Immature natural killer cell (primary cell): Measurements from ENCODE around the gene SH2D5. TPM values are rescaled to one million over a fixed set of nuclear protein-coding genes. Genes with fewer than 3 reads are reported as not detected.

Source experiments
- DNase-seq, 3 donors: peaks; one replicate each; pipeline ENCODE4 v3.0.0; 2022; ENCODE audit warnings: mixed read lengths in 1 of 3
- H3K27ac Mint-ChIP-seq, 6 donors: one replicate each; pipeline ENCODE4 v1.8.0; 2020; ENCODE audit warnings: mixed read lengths in 6 of 6, mild to moderate bottlenecking in 5 of 6, inconsistent platforms in 4 of 6, moderate library complexity in 3 of 6
- H3K27me3 Mint-ChIP-seq, 3 donors: one replicate each; pipeline ENCODE4 v1.8.0; 2020 to 2021; ENCODE audit warnings: low read depth in 3 of 3, mild to moderate bottlenecking in 3 of 3, mixed read lengths in 3 of 3, moderate library complexity in 3 of 3, inconsistent platforms in 1 of 3
- H3K36me3 Mint-ChIP-seq, 3 donors: one replicate each; pipeline ENCODE4 v1.8.0; 2020; ENCODE audit warnings: mixed read lengths in 3 of 3, inconsistent platforms in 2 of 3, mild to moderate bottlenecking in 2 of 3
- H3K4me1 Mint-ChIP-seq, 2 donors: one replicate each; pipeline ENCODE4 v1.8.0; 2020; ENCODE audit warnings: inconsistent platforms in 2 of 2, mild to moderate bottlenecking in 2 of 2, mixed read lengths in 2 of 2, moderate library complexity in 1 of 2
- H3K4me3 Mint-ChIP-seq, 5 donors: one replicate each; pipeline ENCODE4 v1.8.0; 2020; ENCODE audit warnings: mild to moderate bottlenecking in 5 of 5, mixed read lengths in 5 of 5, inconsistent platforms in 3 of 5, moderate library complexity in 3 of 5
- H3K9me3 Mint-ChIP-seq, 6 donors: one replicate each; pipeline ENCODE4 v1.8.0; 2020; ENCODE audit warnings: mild to moderate bottlenecking in 6 of 6, mixed read lengths in 6 of 6, inconsistent platforms in 4 of 6, moderate library complexity in 3 of 6
- polyA plus RNA-seq, 3 donors: library from polyadenylated mRNA; unstranded; fragments of 300-500 nt; fragmentation: Illumina TruSeq; gene quantifications; one replicate each; pipeline ENCODE4 v1.2.3, GENCODE V29; 2021

SH2D5 gene
- polyA plus RNA-seq: not detected

DNA sequence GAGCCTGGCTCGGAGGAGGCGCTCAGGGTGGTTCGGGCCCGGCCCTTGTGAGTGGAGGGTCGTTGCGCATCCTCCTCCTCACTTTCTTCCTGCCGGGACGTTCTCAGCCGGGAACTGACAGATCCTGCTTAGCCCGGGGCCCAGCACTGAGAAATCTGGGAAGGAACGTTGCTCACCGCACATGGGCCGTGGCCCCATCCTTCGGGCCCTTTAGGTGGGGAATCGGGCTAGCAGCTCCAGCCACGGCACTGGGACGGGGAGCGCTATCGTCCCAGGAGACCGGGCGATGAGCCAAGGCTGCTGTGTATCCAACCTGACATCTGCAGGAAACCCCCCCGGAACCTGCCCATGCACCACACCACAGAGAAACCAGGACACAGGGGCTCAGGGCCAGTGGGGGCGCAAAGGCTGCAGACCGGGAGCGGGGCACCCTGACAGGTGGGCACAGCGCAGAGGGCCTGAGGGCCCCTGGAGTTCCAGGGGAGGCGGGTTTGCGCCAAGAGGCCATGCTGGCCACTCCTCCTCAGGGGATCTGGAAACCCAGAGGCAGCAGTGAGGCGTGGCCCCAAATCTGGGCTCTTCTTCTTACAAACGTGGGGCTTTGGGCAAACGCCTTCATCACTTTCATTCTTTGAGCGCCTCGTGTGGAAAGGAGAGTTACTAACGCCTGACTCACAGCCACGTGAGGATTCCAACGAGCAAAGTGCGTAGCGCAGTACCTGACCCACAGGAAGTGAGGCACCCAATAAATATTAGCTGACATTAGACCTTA, at the start of gene SH2D5:
Gene SH2D5 (minus strand): TSS at position 116 of the 772 bp plus-strand sequence. CDS start 4,659 bp downstream, outside the sequence.
- H3K9me3 Mint-ChIP-seq: no peaks in the 10 kb centered on the region
- peaks cover 11 to 16% of the 10 kb centered on the region in 2 donors for H3K4me1 Mint-ChIP-seq
- H3K4me3 Mint-ChIP-seq: peak within 1 kb of the TSS; percentile 83 to 90 (median 89)
- peak; percentile 53 to 62 (median 55) for DNase-seq
- H3K36me3 Mint-ChIP-seq: peaks cover 0 to 3% (median 0%) of the 10 kb centered on the region in 3 donors
- H3K27ac Mint-ChIP-seq: peak within 1 kb of the TSS in 4 of 6 donors; percentile 14 to 76 (median 54)
- peaks cover 7 to 10% (median 8%) of the 10 kb centered on the region in 3 donors for H3K27me3 Mint-ChIP-seq

DNA sequence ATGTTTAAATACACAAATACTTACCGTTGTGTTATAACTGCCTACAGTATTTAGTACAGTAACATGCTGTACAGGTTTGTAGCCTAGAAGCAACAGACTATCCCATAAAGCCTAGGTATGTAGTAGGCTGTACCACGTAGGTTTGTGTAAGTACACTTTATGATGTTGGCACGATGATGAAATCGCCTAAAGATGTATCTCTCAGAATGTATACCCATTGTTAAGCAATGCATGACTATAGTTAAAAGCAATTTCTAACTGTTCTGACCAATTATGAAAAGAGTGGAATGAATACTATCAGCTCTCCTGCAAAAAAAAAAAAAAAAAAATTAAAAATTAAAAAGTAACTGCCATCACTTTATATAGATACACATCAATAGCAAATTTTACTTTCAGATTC, 43.2 kb upstream of the SH2D5 start:
- no peak for DNase-seq
- H3K27me3 Mint-ChIP-seq: no peaks in the 10 kb centered on the region
- no peak overlapping the region for H3K27ac Mint-ChIP-seq
- H3K9me3 Mint-ChIP-seq: no peaks in the 10 kb centered on the region
- H3K4me1 Mint-ChIP-seq: peaks cover 16 to 39% of the 10 kb centered on the region in 2 donors
- no peak overlapping the region for H3K4me3 Mint-ChIP-seq
- H3K36me3 Mint-ChIP-seq: peaks cover 16 to 36% (median 26%) of the 10 kb centered on the region in 3 donors

DNA sequence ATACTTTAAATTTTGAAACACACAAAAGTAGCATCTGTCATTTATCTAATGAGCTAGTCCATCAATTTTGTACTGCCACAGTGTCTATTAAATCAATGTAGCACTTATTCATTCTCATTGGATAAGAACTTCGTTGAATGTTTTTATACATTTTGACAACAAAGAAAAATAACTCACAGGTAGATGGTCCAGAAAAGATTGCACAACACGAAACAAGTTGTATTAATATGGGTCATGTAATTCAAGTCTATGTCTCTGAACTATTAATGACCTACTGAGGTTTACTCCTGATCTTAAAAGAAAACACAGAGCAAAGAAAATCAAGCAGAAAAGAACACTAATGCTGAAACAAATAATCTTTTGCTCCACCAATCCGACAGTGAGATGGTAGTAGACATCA, 39.3 kb upstream of the SH2D5 start:
- peaks cover 0 to under 1% (median 0%) of the 10 kb centered on the region in 3 donors for H3K27me3 Mint-ChIP-seq
- H3K9me3 Mint-ChIP-seq: no peaks in the 10 kb centered on the region
- peaks cover 17 to 39% (median 26%) of the 10 kb centered on the region in 3 donors for H3K36me3 Mint-ChIP-seq
- DNase-seq: no peak
- no peak overlapping the region for H3K27ac Mint-ChIP-seq
- H3K4me3 Mint-ChIP-seq: no peak overlapping the region
- peaks cover 1 to 9% of the 10 kb centered on the region in 2 donors for H3K4me1 Mint-ChIP-seq

DNA sequence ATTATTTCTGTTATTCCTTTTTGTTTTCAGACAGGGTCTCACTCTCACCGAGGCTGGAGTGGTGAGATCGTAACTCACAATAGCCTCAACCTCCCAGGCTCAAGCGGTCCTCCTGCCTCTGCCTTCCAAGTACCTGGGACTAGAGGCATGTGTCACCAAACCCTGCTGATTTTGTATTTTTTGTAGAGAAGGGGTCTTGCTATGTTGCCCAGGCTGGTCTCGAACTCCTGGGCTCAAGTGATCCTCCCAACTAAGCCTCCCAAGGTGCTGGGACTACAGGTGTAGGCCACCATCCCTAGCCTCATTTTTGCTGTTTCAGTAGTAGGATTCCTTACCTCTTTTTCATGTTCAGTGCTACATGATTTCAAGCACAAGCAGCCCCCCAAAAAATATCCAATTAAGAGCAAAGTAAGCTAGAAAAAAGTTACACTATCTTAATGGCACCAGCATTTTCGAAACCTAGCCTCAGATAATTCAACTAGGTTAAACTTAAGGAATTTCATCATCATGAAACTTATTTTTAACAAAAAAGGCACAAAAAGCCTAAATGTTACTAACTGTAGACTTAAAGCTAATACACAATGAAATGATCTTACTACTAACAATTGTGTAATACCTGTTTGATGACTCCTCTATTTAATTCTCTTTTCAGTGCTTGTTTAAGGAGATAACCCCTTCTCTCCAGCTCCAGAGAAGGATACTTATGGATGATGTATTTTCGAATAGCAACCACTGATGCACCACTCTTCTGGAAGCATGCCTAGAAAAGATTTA, 38.0 kb upstream of the SH2D5 start:
- H3K9me3 Mint-ChIP-seq: no peaks in the 10 kb centered on the region
- H3K27ac Mint-ChIP-seq: no peak overlapping the region
- peaks cover 14 to 37% (median 17%) of the 10 kb centered on the region in 3 donors for H3K36me3 Mint-ChIP-seq
- no peak overlapping the region for H3K4me3 Mint-ChIP-seq
- DNase-seq: no peak
- H3K27me3 Mint-ChIP-seq: peaks cover 0 to 3% (median 0%) of the 10 kb centered on the region in 3 donors
- H3K4me1 Mint-ChIP-seq: peaks cover 0 to 1% of the 10 kb centered on the region in 2 donors

DNA sequence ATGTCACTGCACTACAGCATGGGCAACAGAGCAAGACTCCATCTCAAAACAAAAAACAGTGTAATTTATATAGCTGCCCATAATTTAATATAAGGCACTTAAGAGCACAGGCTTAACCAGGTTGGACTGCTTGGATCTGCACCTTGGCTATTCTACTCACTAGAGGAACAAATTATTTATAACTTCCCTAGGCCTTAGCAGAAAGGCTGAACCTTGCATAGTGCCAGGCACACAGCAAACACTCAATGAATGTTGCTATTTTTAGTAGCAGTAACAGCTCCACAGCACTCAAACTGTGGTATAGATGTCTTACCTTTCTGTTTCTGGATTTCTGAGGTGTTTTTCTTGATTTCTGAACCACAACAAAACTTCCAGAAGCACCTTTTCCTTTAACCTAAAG, 34.8 kb upstream of the SH2D5 start:
- H3K4me3 Mint-ChIP-seq: no peak overlapping the region
- H3K9me3 Mint-ChIP-seq: no peaks in the 10 kb centered on the region
- peaks cover 19 to 44% (median 21%) of the 10 kb centered on the region in 3 donors for H3K36me3 Mint-ChIP-seq
- no peak for DNase-seq
- H3K27me3 Mint-ChIP-seq: peaks cover 0 to 9% (median 0%) of the 10 kb centered on the region in 3 donors
- H3K27ac Mint-ChIP-seq: no peak overlapping the region
- peaks cover 0 to 5% of the 10 kb centered on the region in 2 donors for H3K4me1 Mint-ChIP-seq

DNA sequence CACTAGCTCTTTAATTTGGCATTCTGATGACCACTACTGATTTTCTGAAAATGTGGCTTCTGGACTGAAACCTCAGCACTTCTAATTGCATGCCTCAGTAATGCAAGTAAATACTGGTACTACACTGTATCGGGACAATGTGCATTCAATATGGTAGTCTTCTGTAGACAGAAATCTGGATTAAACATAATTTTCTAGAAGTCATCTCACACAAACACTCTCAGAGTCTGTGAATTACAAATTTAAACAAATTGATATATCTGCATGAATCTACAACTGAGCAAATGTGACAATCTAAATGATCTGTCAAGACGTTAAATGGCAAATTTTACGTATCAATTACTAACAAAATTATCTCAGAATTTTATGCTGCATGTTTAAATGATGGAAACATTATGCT, 30.9 kb upstream of the SH2D5 start:
- Mint-ChIP-seq H3K9me3 (no peaks in the 10 kb centered on the region), H3K36me3 (peaks cover 28 to 48% (median 32%) of the 10 kb centered on the region in 3 donors), H3K4me3 (no peak overlapping the region), H3K27ac (no peak overlapping the region), H3K4me1 (peaks cover 0 to 5% of the 10 kb centered on the region in 2 donors), H3K27me3 (peaks cover under 1 to 11% (median 4%) of the 10 kb centered on the region in 3 donors)
- DNase-seq: no peak

DNA sequence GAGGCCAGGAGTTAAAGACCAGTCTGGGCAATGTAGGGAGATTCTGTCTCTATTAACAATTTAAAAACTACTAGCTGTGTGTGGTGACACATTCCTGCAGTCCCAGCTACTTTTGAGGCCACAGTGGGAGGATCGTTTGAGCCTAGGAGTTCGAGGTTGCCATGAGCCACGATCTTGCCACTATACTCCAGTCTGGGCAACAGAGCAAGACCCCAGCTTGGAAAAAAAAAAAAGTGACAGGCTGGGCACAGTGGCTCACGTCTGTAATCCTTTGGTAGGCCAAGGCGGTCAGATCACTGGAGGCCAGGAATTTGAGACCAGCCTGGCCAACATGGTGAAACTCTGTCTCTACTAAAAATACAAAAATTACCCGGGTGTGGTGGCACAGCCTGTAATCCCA, 27.8 kb upstream of the SH2D5 start:
- H3K36me3 Mint-ChIP-seq: peaks cover 31 to 53% (median 33%) of the 10 kb centered on the region in 3 donors
- H3K27me3 Mint-ChIP-seq: peaks cover 2 to 8% (median 4%) of the 10 kb centered on the region in 3 donors
- H3K4me1 Mint-ChIP-seq: peaks cover 0 to 5% of the 10 kb centered on the region in 2 donors
- H3K9me3 Mint-ChIP-seq: no peaks in the 10 kb centered on the region
- no peak overlapping the region for H3K27ac Mint-ChIP-seq
- H3K4me3 Mint-ChIP-seq: no peak overlapping the region
- no peak for DNase-seq

DNA sequence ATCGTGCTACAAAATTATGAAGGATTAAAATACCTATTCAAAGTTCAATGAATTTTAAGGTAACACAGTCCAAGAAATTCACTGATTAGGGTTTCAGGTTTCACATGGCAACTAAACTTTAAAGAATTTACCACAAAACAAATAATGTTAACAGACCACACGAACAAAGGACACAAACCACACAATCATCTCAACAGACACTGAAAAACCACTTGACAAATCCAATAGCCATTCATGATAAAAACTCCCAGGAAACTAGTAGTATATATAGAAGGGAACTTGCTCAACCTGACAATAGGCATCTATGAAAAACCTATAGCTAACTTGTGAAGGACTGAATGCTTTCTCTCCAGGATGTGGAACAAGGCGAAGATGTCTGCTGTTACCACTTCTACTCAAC, 21.1 kb upstream of the SH2D5 start:
- DNase-seq: no peak
- no peaks in the 10 kb centered on the region for H3K9me3 Mint-ChIP-seq
- no peak overlapping the region for H3K4me3 Mint-ChIP-seq
- H3K36me3 Mint-ChIP-seq: peaks cover 15 to 25% (median 16%) of the 10 kb centered on the region in 3 donors
- H3K27ac Mint-ChIP-seq: peak overlapping the region in 3 of 6 donors; percentile 4 to 43 (median 35)
- peaks cover 8 to 12% of the 10 kb centered on the region in 2 donors for H3K4me1 Mint-ChIP-seq
- peaks cover 0 to 2% (median 0%) of the 10 kb centered on the region in 3 donors for H3K27me3 Mint-ChIP-seq

DNA sequence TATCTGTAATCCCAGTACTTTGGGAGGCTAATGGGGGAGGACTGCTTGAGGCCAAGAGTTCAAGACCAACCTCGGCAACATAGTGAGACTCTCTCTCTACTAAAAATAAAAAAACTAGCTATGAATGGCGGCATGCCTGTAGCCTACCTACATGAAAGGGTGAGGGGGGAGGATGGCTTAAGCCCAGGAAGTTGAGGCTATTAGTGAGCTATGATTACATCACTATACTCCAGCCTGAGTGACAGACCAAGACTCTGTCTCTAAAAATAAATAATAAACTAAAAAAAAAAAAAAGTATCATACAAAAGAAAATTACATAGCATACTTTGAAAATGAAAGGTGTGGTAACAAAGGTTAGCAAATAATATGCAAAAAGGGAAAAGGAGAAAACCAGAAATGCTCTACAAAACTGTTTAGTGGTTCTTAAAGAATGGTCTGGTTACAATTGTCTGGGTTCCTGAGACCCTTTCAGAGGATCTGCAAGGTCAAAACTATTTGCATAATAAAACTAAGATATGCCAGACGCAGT, 19.0 kb upstream of the SH2D5 start:
- no peak for DNase-seq
- H3K4me3 Mint-ChIP-seq: no peak overlapping the region
- H3K27ac Mint-ChIP-seq: no peak overlapping the region
- no peaks in the 10 kb centered on the region for H3K27me3 Mint-ChIP-seq
- H3K36me3 Mint-ChIP-seq: peaks cover 15 to 26% (median 26%) of the 10 kb centered on the region in 3 donors
- peaks cover 8 to 12% of the 10 kb centered on the region in 2 donors for H3K4me1 Mint-ChIP-seq
- no peaks in the 10 kb centered on the region for H3K9me3 Mint-ChIP-seq

DNA sequence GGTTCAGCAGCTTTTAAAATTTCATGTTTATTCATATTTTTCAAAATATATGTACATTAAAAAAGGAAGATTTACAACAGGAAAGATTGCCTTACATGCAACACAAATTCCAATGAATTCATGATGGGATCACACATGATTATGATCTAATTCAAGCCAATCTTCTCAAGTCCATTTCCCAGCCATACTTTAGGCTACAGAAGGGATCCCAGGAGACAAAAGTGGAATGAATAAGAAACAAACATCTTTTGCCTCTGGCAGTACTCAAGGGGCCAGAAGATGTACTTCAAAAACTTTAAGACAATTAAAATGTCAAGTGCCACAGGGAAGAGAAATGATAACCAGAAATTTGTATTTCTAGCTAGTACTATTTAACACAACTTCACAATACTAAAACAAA, 10.2 kb upstream of the SH2D5 start:
- Mint-ChIP-seq H3K27me3 (no peaks in the 10 kb centered on the region), H3K9me3 (no peaks in the 10 kb centered on the region), H3K4me3 (no peak overlapping the region), H3K4me1 (no peaks in the 10 kb centered on the region), H3K27ac (peak overlapping the region in 1 of 6 donors; percentile 70), H3K36me3 (peaks cover 20 to 56% (median 43%) of the 10 kb centered on the region in 3 donors)
- DNase-seq: no peak

DNA sequence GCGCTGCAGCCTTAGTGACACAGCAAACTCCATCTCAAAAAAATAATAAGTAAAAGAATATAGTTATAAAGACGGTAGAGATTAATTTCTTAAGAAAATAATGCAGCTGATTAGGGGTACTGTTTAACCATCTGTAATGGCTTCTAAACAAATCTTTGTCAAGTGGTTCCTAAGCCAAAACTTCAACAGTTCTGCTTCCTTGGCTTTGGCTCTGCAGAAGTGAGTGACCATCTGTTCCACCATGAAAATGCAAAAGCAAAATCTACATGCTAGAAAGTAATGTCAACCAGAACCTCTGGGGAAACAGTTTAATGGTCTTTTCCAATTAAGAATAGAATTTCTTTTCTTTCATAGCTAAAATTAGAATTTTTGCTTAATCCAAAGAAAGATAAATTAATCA, 8.3 kb upstream of the SH2D5 start:
- peak overlapping the region in 1 of 6 donors; percentile 64 for H3K27ac Mint-ChIP-seq
- peaks cover 13 to 48% (median 33%) of the 10 kb centered on the region in 3 donors for H3K36me3 Mint-ChIP-seq
- no peak overlapping the region for H3K4me3 Mint-ChIP-seq
- DNase-seq: no peak
- H3K27me3 Mint-ChIP-seq: no peaks in the 10 kb centered on the region
- H3K9me3 Mint-ChIP-seq: no peaks in the 10 kb centered on the region
- no peaks in the 10 kb centered on the region for H3K4me1 Mint-ChIP-seq

DNA sequence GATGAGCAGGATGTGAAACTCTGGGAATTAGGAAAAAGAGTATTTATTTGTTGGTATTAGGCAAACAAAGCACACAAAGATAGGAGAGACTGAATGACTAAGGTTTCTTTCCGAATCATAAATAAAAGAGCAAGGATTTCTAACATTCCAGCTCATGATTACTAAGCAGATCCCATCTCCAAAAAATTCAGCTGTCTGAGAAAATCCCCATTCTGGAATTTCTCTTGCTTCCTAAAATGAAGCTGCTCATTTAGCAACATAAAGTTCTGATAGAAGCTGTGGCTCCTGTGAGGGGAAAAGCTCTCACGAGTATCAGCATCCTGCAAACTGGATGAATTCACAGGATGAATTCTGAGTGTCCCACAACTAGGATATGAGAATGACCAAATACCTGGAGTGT, 6.7 kb upstream of the SH2D5 start:
- Mint-ChIP-seq H3K36me3 (peaks cover 4 to 34% (median 19%) of the 10 kb centered on the region in 3 donors), H3K9me3 (no peaks in the 10 kb centered on the region), H3K4me3 (no peak overlapping the region), H3K4me1 (no peaks in the 10 kb centered on the region), H3K27me3 (no peaks in the 10 kb centered on the region), H3K27ac (no peak overlapping the region)
- DNase-seq: no peak

DNA sequence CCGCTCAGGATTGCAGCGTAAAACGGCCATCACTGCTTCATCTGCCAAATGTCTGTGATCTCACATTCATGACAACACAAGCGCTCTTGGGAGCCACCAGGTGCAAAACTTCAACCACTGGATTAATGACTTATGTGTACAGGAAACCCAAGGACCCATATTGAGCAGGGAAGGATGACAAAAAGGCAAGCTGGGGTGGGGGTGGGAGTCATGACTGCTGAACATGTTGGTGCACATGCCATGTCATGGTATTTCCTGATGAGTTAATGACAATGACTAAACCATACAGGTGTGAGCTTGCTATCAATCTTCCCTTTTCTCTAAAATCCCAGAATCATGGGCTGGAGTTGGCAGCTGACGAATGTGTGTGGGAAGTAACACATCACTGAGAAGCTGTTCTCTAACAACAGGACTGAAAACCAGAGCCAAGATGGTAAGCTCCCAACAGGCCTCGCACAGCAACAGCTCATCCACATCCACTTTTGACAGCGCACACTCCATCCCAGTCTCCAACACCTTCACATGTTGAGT, 3.1 kb upstream of the SH2D5 start:
- H3K27ac Mint-ChIP-seq: no peak overlapping the region
- H3K9me3 Mint-ChIP-seq: no peaks in the 10 kb centered on the region
- peaks cover 11 to 16% of the 10 kb centered on the region in 2 donors for H3K4me1 Mint-ChIP-seq
- DNase-seq: no peak
- H3K27me3 Mint-ChIP-seq: peaks cover 2 to 7% (median 4%) of the 10 kb centered on the region in 3 donors
- H3K36me3 Mint-ChIP-seq: peaks cover 3 to 14% (median 5%) of the 10 kb centered on the region in 3 donors
- H3K4me3 Mint-ChIP-seq: no peak overlapping the region
